HG03159 (cell line): ENCODE results near the gene DOK7.

Source experiments
- ATAC-seq: cut with Tn5 transposase; IDR thresholded peaks from one replicate; pipeline ENCODE4 v1.9.1; 2021; ENCODE audit warnings: mild to moderate bottlenecking, moderate library complexity; ENCODE audit not compliant: unreplicated experiment

The DOK7 gene

DNA sequence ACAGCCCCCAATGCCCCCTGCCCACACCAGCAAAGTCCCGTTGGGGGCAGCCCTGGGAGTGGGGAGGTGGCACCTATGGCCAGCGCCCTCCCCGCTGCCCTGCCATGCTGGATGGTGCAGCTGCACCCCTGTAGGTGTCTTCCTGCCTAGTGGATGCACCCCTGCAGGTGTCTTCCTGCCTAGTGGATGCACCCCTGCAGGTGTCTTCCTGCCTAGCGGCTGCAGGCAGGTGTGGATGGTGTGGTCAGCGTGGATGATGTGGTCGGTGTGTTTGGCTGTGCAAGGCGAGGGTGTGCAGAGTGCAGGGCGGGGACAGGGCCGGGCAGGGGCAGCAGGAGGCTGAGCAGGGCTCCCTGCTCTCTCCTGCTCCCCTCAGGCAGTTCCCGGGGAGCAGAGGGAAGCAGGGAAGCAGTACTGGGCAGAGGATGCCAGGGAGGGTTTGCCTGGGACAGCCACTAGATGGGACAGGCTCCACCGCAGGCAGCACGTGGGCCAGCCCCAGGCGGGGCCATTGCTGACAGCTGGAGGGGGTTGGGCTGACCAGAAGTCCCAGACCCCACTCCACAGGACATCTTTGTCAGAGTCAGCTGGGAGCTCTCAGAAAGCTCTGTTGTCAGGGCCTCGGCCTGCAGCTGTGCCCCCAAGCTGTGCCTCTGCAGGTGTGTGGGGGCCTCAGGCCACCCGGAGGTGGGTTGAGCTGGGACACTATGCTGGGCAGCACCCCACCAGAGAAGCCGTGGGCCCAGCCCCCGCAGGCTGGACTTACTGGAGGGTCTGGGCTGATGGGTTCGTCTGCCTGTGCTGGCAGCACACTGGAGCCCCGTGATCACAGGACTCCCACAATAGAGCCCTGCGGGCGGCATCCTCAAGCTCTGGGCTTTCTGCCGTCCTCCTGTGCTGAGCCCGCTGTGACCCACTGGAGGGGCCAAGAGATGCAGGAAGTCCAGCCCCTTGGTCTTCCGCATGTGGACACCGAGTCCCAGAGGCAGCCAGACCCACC lies 23.7 kb downstream of the DOK7 start:
- ATAC-seq, result no peak

DNA sequence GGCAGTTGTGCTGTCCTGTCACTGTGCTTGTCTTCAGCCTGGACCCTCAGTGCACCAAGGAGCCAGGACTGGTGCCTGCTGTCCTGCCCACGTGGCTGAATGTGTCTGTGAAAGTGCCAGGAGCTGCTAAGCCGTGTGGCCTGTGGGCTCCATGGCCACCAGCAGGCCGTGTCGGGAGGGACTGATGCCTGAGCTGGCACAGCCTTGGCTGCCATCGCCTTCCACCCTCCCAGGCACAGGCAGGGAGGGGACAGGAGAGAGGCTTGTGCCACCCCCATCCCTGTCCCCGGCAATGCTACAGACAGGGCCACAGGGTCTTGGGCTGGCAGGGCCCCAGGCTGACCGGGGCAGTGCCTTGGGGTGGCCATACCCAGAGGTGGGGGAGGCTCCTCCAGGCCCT lies 24.8 kb downstream of the DOK7 start:
- no peak for ATAC-seq

DNA sequence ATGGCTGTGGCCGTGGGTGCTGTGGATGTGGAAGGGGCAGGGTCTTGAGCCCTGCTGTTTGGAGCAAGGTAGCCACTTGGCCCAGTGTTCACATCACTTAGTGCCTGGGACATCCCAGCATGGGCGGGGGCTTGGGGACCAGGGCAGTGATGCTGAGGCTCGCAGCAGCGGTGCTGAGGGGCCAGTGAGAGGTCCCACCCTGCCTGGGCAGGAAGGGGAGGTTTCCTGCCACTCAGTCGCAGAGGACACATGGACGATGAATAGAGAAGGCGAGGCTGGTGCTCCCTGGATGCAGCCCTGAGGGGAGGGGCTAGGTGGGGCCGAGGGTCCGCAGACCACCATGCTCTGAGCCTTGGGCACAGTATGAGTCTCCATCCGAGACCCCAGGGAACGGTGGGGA lies 25.7 kb downstream of the DOK7 start:
- ATAC-seq, result no peak

GRCh38 chr4:3489451-3489962 lies 26.4 kb downstream of the DOK7 start:
- no peak for ATAC-seq

- ATAC-seq, result no peak
These were observed 28.7 kb downstream of the DOK7 start for GRCh38 chr4:3491681-3492405.

DNA sequence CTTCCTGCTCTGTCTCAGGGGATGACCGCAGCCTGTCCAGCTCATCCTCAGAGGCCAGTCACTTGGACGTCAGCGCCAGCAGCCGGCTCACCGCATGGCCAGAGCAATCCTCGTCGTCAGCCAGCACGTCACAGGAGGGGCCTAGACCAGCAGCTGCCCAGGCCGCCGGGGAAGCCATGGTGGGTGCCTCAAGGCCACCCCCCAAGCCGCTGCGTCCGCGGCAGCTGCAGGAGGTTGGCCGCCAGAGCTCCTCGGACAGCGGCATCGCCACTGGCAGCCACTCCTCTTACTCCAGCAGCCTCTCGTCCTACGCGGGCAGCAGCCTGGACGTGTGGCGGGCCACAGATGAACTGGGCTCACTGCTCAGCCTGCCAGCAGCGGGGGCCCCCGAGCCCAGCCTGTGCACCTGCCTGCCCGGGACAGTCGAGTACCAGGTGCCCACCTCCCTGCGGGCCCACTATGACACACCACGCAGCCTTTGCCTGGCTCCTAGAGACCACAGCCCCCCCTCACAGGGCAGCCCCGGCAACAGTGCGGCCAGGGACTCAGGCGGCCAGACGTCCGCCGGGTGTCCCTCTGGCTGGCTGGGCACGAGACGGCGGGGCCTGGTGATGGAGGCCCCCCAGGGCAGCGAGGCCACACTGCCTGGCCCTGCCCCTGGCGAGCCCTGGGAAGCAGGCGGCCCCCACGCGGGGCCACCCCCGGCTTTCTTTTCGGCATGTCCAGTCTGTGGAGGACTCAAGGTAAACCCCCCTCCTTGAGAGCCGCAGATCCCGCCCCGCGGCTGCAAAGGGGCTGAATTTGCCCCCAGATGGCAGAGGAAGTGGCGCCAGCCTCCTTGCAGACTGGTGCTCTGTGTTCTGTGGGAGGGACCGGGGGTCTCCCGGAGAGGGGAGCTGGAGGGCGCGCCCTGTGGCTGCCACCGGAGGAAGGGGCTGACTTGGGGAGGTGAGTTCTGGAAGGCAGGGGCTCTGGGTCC lies 29.9 kb downstream of the DOK7 start:
- ATAC-seq, result no peak

GRCh38 chr4:3493720-3494461 lies 30.8 kb downstream of the DOK7 start:
- ATAC-seq, result no peak

DNA sequence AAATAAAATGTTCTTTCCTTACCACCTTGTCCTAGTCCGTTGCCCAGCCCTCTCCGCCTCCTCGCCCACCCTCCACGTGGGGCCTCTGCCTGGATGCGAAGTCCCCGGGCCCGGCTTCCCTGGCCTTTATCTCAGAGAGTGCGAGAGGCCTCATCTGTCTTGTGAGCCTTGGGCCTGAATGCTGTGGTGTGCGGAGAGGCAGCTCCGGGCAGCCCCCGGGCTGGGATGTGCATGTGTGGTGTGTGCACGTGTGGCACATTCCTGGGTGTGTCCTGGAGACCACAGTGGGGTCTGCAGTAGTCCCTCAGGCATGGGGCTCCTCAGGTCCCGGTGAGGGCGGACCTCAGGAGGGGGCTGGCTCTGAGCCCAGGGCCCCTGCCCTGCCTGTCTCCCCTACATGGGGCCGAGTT lies 31.4 kb downstream of the DOK7 start:
- no peak for ATAC-seq

- no peak for ATAC-seq
These were observed 32.3 kb downstream of the DOK7 start for GRCh38 chr4:3495204-3495975.

DNA sequence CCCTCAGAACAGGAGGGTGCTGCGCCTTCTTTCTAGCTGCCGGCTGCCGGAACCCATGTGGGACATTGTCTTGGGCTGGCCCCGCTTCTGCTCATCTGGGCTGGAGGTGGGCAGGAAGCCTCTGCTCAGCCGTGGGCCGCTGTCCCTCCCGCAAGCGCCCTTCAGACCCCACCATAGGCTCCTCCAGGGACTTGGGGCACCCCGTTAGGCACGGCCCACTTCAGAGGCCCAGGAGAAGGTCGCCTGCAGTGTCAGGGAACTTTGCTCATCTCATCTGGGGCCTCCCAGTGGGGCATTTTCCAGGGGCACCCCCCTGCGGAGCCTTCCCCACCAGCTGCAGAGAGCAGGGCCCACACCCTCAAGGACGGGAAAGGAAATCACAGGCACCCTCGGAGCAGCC lies 32.9 kb downstream of the DOK7 start:
- ATAC-seq, result no peak

DNA sequence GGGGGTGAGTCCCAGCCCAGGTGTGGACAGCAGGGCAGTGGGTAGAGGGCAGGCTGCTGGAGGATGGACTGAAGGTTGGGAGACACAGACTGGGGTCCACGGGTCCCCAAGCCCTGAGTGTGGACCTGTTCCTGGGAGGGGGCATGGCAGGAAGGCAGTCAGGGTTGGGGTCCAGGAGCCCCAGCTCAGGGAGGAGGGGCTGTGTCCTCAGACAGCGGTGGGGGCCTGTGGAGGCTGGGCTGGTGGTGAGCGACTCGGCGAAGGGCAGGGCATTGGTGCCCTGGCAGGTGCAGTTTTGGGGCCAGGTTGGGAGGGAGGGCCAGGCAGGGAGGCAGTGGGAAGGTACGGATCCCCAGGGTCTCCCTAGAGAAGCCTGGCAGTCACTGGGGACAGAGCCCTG lies 34.0 kb downstream of the DOK7 start:
- no peak for ATAC-seq

DNA sequence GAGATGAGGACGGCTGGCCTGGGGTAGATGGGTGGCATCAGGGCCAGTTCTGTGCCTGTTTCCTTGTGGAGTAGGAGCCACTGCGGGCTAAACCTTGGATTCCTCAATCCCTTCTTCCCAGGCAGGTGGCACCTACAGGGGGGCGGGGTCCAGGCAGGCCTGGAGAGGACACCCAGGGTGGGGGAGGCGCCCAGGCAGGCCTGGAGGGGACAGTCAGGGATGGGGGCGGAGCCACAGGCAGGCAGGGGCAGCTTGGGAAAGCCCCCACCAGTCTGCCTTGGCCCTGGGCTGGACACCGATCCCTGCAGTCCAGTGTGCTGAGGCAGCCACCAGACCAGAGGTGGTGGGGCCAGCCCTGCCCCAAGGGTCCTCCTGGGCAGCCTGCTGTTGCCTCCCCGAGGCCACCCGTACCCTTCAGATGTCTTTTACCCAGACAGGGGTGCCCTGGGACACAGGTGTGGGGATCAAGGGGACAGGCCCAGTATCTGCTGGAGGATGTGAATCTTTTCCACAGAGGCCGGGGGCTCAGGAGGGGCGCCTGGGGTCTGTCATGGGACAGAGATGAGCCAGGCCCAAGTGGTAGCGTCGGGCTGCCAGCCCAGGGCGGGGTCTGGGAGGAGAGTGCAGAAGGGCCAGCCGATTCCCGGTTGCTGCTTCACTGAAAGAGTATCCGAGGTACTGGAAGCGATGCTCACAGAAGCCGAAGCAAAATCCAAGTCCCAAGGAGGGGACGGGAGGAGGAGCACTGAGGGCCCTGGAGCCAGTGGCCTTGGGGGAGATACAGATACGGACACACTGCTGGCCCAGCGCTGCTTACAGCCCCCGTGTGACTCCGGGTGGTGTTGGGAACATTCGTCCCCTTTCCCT lies 34.6 kb downstream of the DOK7 start:
- no peak for ATAC-seq

GRCh38 chr4:3498407-3498806 lies 35.3 kb downstream of the DOK7 start:
- no peak for ATAC-seq

DNA sequence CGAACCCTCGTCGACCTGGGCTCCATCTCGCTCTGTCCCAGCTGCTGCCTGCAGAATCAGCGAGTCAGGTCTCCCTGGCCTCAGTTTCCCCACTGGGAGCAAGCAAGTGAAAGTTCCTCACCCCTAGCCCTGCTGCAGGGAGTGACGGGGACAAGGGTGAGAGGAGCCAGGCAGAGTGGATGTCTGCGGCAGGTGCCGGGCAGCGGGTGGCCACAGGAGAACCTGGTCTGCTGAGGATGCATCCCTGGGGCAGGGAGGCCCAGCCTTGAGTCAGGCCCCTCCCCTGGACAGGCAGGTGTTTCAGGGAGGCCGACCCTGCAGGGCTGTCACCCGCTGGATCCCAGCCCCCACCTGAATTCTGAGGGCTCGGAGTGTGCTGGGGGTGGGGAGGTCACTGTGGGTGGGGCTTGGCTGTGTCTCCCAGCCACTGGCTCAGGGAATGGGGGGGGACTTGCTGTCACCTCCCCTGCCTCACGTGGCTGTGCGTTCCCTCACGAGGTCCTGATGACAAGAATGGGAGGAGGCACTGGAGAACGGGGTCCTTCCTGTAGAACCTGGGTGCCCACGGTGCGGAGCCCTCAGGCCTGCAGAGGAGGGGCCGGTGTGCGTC lies 35.9 kb downstream of the DOK7 start:
- no peak for ATAC-seq

GRCh38 chr4:3499710-3500109 lies 36.6 kb downstream of the DOK7 start:
- no peak for ATAC-seq

DNA sequence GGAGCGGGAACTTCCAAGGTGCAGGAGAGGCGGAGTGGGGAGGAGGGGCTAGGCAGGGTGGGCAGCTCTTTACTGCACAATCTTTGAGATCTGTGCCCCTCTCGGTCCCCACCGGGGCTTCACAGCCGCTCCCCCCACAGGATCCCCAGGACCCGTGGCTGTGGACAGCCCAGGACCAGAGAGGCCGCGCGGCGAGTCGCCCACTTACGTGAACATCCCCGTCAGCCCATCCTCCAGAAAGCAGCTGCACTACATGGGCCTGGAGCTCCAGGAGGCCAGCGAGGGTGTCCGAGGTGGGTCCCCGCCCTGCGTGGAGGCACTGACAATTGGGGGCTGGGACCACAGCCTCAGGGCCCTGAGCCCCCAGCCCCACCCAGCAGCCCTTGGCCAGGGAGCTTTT lies 37.0 kb downstream of the DOK7 start:
- no peak for ATAC-seq

GRCh38 chr4:3500634-3501101 lies 37.6 kb downstream of the DOK7 start:
- no peak for ATAC-seq
